K562 (cell line): ENCODE measurements around the gene PYCR2.

Experiments
- ARHGAP35 ChIP-seq: fragments of 450-650 bp; IDR thresholded peaks from 2 replicates; pipeline ENCODE4 v1.6.1; 2018; ENCODE audit not compliant: partially characterized antibody
- BCLAF1 ChIP-seq, 2 experiments: fragments of 450-650 bp in 1 of 2; IDR thresholded peaks; 2 replicates each; pipeline ENCODE4 v1.6.1; 2011 to 2017; ENCODE audit warnings: low read depth in 2 of 2, antibody characterized with exemption in 1 of 2, borderline replicate concordance in 1 of 2, low read length in 1 of 2, mild to moderate bottlenecking in 1 of 2, mixed read lengths in 1 of 2; ENCODE audit not compliant: control insufficient read depth in 1 of 2
- CHD2 ChIP-seq: IDR thresholded peaks from 2 replicates; pipeline ENCODE4 v1.6.1; 2011; ENCODE audit warnings: low read depth, low read length
- CTCF ChIP-seq, 3 experiments: IDR thresholded peaks in 2 of 3; conservative IDR thresholded peaks in 1 of 3; 2 replicates each; pipeline ENCODE4 v1.5.1; 2011 to 2012; ENCODE audit warnings: low read length in 3 of 3, mild to moderate bottlenecking in 3 of 3, control low read depth in 2 of 3, improper control_type of control experiment in 1 of 3, inconsistent platforms in 1 of 3, low read depth in 1 of 3, mixed read lengths in 1 of 3, moderate library complexity in 1 of 3; ENCODE audit not compliant: insufficient read depth in 2 of 3
- EZH2 ChIP-seq: IDR thresholded peaks from 2 replicates; pipeline ENCODE4 v1.6.1; 2012; ENCODE audit warnings: low read depth, mild to moderate bottlenecking, inconsistent platforms, low read length, borderline replicate concordance
- FOXP4 ChIP-seq: sonication (generic); formaldehyde crosslinking; IDR thresholded peaks from 2 replicates; pipeline ENCODE4 v1.8.0; 2022; ENCODE audit warnings: mild to moderate bottlenecking, missing genetic modification reagents, borderline replicate concordance
- GATAD2B ChIP-seq: fragments of 450-650 bp; IDR thresholded peaks from 2 replicates; pipeline ENCODE4 v1.6.1; 2017; ENCODE audit warnings: mild to moderate bottlenecking, borderline replicate concordance
- RBM17 ChIP-seq: fragments of 200-400 bp; formaldehyde crosslinking; IDR thresholded peaks from 2 replicates; pipeline ENCODE4 v1.6.1; 2017; ENCODE audit warnings: low read depth, mild to moderate bottlenecking, low read length, borderline replicate concordance
- SMAD4 ChIP-seq: fragments of 250-450 bp; sonication (Bioruptor Pico); conservative IDR thresholded peaks from 2 replicates; pipeline ENCODE4 v1.8.0; 2021; ENCODE audit warnings: inconsistent platforms, mild to moderate bottlenecking, moderate library complexity
- SMC3 ChIP-seq: conservative IDR thresholded peaks from 2 replicates; pipeline ENCODE4 v1.6.1; 2011; ENCODE audit warnings: low read depth, low read length, improper control_type of control experiment; ENCODE audit not compliant: insufficient read depth
- TCF7L2 ChIP-seq: fragments of 150-350 bp; IDR thresholded peaks from 2 replicates; pipeline ENCODE4 v1.6.1; 2016; ENCODE audit warnings: low read depth, mild to moderate bottlenecking, low read length, moderate library complexity
- XRCC3 ChIP-seq: fragments of 450-650 bp; IDR thresholded peaks from 2 replicates; pipeline ENCODE4 v1.6.1; 2017; ENCODE audit warnings: mild to moderate bottlenecking, moderate library complexity
- ZNF3 ChIP-seq: fragments of 250-450 bp; sonication (Bioruptor Pico); IDR thresholded peaks from 2 replicates; pipeline ENCODE4 v1.5.0; 2021; ENCODE audit warnings: mild to moderate bottlenecking, moderate library complexity

- TF ChIP-seq ZNF3 (no peak), SMAD4 (0 out of 2 replicates have a peak, but pooled peaks have one; percentile 18), TCF7L2 (no peak), XRCC3 (no peak), EZH2 (no peak), CTCF (IDR thresholded peaks at IDR 0.05 in 2 of 3, conservative IDR thresholded peaks at IDR 0.05 in 1 of 3; ENCODE audit: insufficient read depth in 2 of 3, low read depth in 1 of 3, low read length in 3 of 3) (peak; percentile 99), SMC3 (peak; percentile 75), RBM17 (no peak), BCLAF1 (IDR thresholded peaks at IDR 0.05; ENCODE audit: borderline replicate concordance in 1 of 2, control insufficient read depth in 1 of 2, low read depth in 2 of 2, low read length in 1 of 2) (no peak), FOXP4 (no peak), GATAD2B (0 out of 2 replicates have a peak, but pooled peaks have one; percentile 63), CHD2 (no peak), ARHGAP35 (no peak)
These were observed 38.5 kb upstream of the PYCR2 start for GRCh38 chr1:225962440-225962975.
